Peyer's patch (tissue), 4 donors: ENCODE data around the gene PEAK1.

Source experiments
- CTCF ChIP-seq, 6 experiments: fragments of 450-650 bp in 4 of 6; fragments of 200-600 bp in 2 of 6; sonication (generic) in 1 of 6; IDR thresholded peaks; one replicate each; pipeline ENCODE4 v1.5.1; 2017 to 2019; ENCODE audit warnings: antibody characterized with exemption in 6 of 6, mild to moderate bottlenecking in 3 of 6, moderate library complexity in 1 of 6
- POLR2A ChIP-seq, 2 donors: fragments of 450-650 bp; IDR thresholded peaks; one replicate each; pipeline ENCODE4 v1.5.1; 2017; ENCODE audit warnings: antibody characterized with exemption in 2 of 2, mild to moderate bottlenecking in 2 of 2, moderate library complexity in 2 of 2

GRCh38 chr15:77457905-77458265 lies 38.0 kb upstream of the PEAK1 start:
- TF ChIP-seq CTCF (IDR thresholded peaks at IDR 0.05), result no peak
- no peak for TF ChIP-seq POLR2A (IDR thresholded peaks at IDR 0.05)
